Bronchial epithelial cell (primary cell): ENCODE data around the gene PUSL1. TPM values are rescaled to one million over a fixed set of nuclear protein-coding genes. Genes with fewer than 3 reads are reported as not detected.

Experiments
- DNase-seq: peaks from one replicate; pipeline ENCODE4 v3.0.0-alpha.2; 2010; ENCODE audit warnings: low read depth
- FAIRE-seq: peaks from 2 replicates; lab custom pipeline; 2011; peaks lifted over from hg19 to GRCh38; lab: Jason Lieb, UNC
- H3K27me3 ChIP-seq: 2 replicates; pipeline ENCODE4 v1.5.1; 2011; ENCODE audit warnings: low read length; ENCODE audit not compliant: control insufficient read depth, insufficient read depth
- H3K36me3 ChIP-seq: 2 replicates; pipeline ENCODE4 v1.5.1; 2011; ENCODE audit warnings: low read length; ENCODE audit not compliant: control insufficient read depth, insufficient read depth
- H3K4me3 ChIP-seq: 2 replicates; pipeline ENCODE4 v1.5.1; 2011; ENCODE audit warnings: mild to moderate bottlenecking, low read depth, low read length, control low read depth
- CTCF ChIP-seq: IDR thresholded peaks from 2 replicates; pipeline ENCODE4 v1.5.1; 2011; ENCODE audit warnings: mild to moderate bottlenecking, moderate library complexity, low read length, control low read depth, inconsistent platforms; ENCODE audit not compliant: insufficient read depth, severe bottlenecking
- total RNA-seq: library from RNA; depleted of rRNA; stranded (reverse); fragments of >200 nt; gene quantifications from 2 replicates; pipeline ENCODE4 v1.2.1, GENCODE V29; 2014

The PUSL1 gene
- total RNA-seq, 1 donor from 2014 or later, result 20.8 TPM

GRCh38 chr1:1325288-1326074 lies 17.1 kb downstream of the PUSL1 start:
- H3K36me3 ChIP-seq, result peaks cover 14% of the 10 kb centered on the region
- TF ChIP-seq CTCF, result no peak

DNA sequence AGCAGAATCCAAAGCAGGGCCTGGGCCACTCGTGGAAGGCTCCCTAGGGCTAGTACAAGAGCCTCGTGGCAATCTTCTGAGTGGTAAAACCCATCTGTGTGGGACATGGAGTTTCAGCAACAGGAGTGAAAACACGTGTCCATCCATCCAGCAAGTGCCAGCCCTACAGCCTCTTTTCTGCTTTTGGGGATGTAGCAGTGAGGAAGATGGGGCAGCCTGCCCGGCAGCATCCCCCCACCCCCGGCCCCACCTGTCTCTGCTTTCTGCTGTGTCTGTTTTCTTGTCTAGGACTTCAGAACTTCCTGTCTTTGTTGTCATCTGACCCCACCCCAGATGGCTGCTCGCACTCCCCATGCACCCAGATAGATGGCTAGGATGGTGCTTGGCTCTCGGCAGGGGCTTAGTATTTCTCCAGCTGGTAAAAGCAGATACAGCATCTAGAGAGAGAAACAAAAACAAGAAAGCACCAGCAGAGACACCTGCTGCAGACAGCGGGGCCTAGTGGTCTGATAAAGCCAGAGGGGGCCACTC lies 17.7 kb downstream of the PUSL1 start:
- DNase-seq (no peak), FAIRE-seq (no peak)
- no peaks in the 10 kb centered on the region for H3K27me3 ChIP-seq
- peak overlapping the region; percentile 99 for H3K4me3 ChIP-seq
- peaks cover 13% of the 10 kb centered on the region for H3K36me3 ChIP-seq
- TF ChIP-seq CTCF, result no peak

More at GRCh38 chr1:1325288-1326074, 17.1 kb downstream of the PUSL1 start:
- peak overlapping the region; percentile 99 for H3K4me3 ChIP-seq
- no peaks in the 10 kb centered on the region for H3K27me3 ChIP-seq
- FAIRE-seq (no peak), DNase-seq (no peak)

DNA sequence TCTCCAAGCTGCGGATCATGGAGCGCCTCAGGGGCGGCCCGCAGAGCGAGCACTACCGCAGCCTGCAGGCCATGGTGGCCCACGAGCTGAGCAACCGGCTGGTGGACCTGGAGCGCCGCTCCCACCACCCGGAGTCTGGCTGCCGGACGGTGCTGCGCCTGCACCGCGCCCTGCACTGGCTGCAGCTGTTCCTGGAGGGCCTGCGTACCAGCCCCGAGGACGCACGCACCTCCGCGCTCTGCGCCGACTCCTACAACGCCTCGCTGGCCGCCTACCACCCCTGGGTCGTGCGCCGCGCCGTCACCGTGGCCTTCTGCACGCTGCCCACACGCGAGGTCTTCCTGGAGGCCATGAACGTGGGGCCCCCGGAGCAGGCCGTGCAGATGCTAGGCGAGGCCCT lies 18.9 kb downstream of the PUSL1 start:
- DNase-seq (no peak), FAIRE-seq (no peak)
- H3K36me3 ChIP-seq, result peaks cover 9% of the 10 kb centered on the region
- no peak overlapping the region for H3K4me3 ChIP-seq
- TF ChIP-seq CTCF, result no peak
- no peaks in the 10 kb centered on the region for H3K27me3 ChIP-seq

DNA sequence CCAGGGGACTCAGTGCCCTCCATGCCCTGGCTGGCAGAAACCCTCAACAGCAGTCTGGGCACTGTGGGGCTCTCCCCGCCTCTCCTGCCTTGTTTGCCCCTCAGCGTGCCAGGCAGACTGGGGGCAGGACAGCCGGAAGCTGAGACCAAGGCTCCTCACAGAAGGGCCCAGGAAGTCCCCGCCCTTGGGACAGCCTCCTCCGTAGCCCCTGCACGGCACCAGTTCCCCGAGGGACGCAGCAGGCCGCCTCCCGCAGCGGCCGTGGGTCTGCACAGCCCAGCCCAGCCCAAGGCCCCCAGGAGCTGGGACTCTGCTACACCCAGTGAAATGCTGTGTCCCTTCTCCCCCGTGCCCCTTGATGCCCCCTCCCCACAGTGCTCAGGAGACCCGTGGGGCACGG lies 19.9 kb downstream of the PUSL1 start:
- no peak for TF ChIP-seq CTCF
- H3K36me3 ChIP-seq, result peaks cover 7% of the 10 kb centered on the region
- H3K4me3 ChIP-seq, result no peak overlapping the region
- no peaks in the 10 kb centered on the region for H3K27me3 ChIP-seq
- no peak for FAIRE-seq
- DNase-seq, result no peak

DNA sequence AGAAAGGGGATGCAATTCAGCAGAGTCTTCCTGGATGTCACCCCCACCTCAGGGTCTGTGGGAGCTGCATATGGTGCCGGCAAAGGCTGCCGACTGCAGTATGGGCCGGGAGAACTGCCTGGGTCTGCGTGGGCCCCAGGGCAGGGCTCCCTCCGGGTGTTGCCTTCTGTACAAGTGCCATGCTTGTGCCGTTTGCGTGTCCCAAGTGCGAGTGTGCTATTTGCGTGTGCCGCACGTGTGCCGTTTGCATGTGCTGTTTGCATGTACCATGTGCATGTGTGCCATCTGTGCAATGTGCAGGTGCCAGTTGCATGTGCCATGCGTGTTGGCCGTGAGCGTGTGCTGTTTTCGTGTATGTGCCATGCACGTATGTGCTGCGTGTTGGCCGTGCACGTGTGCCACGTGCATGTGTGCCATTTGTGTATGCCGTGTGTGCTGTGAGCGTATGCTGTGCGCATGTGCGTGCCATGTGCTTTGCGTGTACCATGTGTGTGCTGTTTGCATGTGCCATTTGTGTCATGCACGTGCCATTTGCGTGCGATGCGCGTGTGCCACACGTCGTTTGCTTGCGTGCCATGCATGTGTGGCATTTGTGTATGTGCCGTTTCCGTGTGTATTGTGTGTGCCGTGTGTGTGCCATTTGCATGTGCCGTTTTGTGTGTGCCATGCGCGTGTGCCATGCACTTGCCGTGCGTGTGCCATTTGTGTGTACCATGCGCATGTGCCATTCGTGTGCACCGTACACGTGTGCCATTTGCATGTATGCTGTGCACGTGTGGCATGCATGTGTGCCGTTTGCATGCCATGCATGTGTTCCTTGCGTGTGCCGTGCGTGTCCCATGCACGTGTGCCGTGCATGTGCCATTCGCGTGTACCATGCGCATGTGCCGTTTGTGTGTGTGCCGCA lies 21.2 kb downstream of the PUSL1 start:
- Histone ChIP-seq H3K36me3 (peaks cover 7% of the 10 kb centered on the region), H3K4me3 (no peak overlapping the region), H3K27me3 (no peaks in the 10 kb centered on the region)
- DNase-seq (no peak), FAIRE-seq (peak; percentile 97)
- no peak for TF ChIP-seq CTCF
